HepG2 (cell line): ENCODE data around the gene NCMAP. TPM values are rescaled to one million over a fixed set of nuclear protein-coding genes. Genes with fewer than 3 reads are reported as not detected.

Experiments used
- ATF2 ChIP-seq: sonication (generic); formaldehyde crosslinking; IDR thresholded peaks from 2 replicates; pipeline ENCODE4 v1.4.0; 2020; ENCODE audit warnings: missing genetic modification reagents
- CC2D1A ChIP-seq: sonication (generic); formaldehyde crosslinking; IDR thresholded peaks from 2 replicates; pipeline ENCODE4 v1.8.1; 2023; ENCODE audit warnings: mild to moderate bottlenecking, missing genetic modification reagents
- FOSL2 ChIP-seq: sonication (generic); formaldehyde crosslinking; IDR thresholded peaks from 2 replicates; pipeline ENCODE4 v1.4.0; 2020; ENCODE audit warnings: missing genetic modification reagents
- FOXJ3 ChIP-seq: sonication (generic); formaldehyde crosslinking; IDR thresholded peaks from 2 replicates; pipeline ENCODE4 v1.4.0; 2020; ENCODE audit warnings: missing genetic modification reagents, mild to moderate bottlenecking, borderline replicate concordance
- GATAD1 ChIP-seq: IDR thresholded peaks from 2 replicates; pipeline ENCODE4 v1.6.1; 2016; ENCODE audit warnings: missing genetic modification reagents, missing compliant biosample characterization
- HOXA3 ChIP-seq: sonication (generic); formaldehyde crosslinking; IDR thresholded peaks from 2 replicates; pipeline ENCODE4 v1.5.0; 2020; ENCODE audit warnings: missing genetic modification reagents
- KLF16 ChIP-seq, 2 experiments: sonication (generic) in 1 of 2; formaldehyde crosslinking in 1 of 2; IDR thresholded peaks; 2 replicates each; pipeline versions ENCODE4 v1.6.1 to v1.8.0; 2016 to 2023; ENCODE audit warnings: missing genetic modification reagents in 2 of 2, missing compliant biosample characterization in 1 of 2
- MED1 ChIP-seq: sonication (generic); formaldehyde crosslinking; IDR thresholded peaks from 2 replicates; pipeline ENCODE4 v1.4.0; 2020; ENCODE audit warnings: missing genetic modification reagents
- NR2F1 ChIP-seq, 2 experiments: fragments of 450-650 bp in 1 of 2; formaldehyde crosslinking in 1 of 2; IDR thresholded peaks; 2 replicates each; pipeline versions ENCODE4 v1.5.0 to v1.6.1; 2016 to 2020; ENCODE audit warnings: mild to moderate bottlenecking in 1 of 2, missing compliant biosample characterization in 1 of 2, missing genetic modification reagents in 1 of 2, moderate library complexity in 1 of 2
- SOX13 ChIP-seq, 3 experiments: fragments of 450-650 bp in 1 of 3; sonication (generic) in 1 of 3; formaldehyde crosslinking in 1 of 3; IDR thresholded peaks in 2 of 3; conservative IDR thresholded peaks in 1 of 3; 2 replicates each; pipeline versions ENCODE4 v1.5.0 to v1.6.1; 2016 to 2020; ENCODE audit warnings: antibody characterized with exemption in 1 of 3, mild to moderate bottlenecking in 1 of 3, missing compliant biosample characterization in 1 of 3, missing genetic modification reagents in 1 of 3, moderate library complexity in 1 of 3
- TEAD3 ChIP-seq: optimal IDR thresholded peaks from 2 replicates; pipeline ENCODE3; 2016; ENCODE audit warnings: borderline replicate concordance
- TP53 ChIP-seq: sonication (generic); formaldehyde crosslinking; conservative IDR thresholded peaks from 2 replicates; pipeline ENCODE4 v1.4.0; 2020; ENCODE audit warnings: missing genetic modification reagents
- ZBTB37 ChIP-seq: sonication (generic); formaldehyde crosslinking; IDR thresholded peaks from 2 replicates; pipeline ENCODE4 v1.4.0; 2020; ENCODE audit warnings: mild to moderate bottlenecking, missing genetic modification reagents
- ZKSCAN5 ChIP-seq: sonication (generic); formaldehyde crosslinking; IDR thresholded peaks from 2 replicates; pipeline ENCODE4 v1.5.1; 2020; ENCODE audit warnings: mild to moderate bottlenecking, missing genetic modification reagents
- ZNF446 ChIP-seq: sonication (generic); formaldehyde crosslinking; IDR thresholded peaks from 2 replicates; pipeline ENCODE4 v1.5.0; 2020; ENCODE audit warnings: mild to moderate bottlenecking, missing genetic modification reagents
- ZNF574 ChIP-seq: sonication (generic); formaldehyde crosslinking; IDR thresholded peaks from 2 replicates; pipeline ENCODE4 v1.4.0; 2020; ENCODE audit warnings: missing genetic modification reagents
- ZNF609 ChIP-seq: sonication (generic); formaldehyde crosslinking; IDR thresholded peaks from 2 replicates; pipeline ENCODE4 v1.4.0; 2020; ENCODE audit warnings: mild to moderate bottlenecking, missing genetic modification reagents, borderline replicate concordance
- polyA plus RNA-seq, 8 experiments: library from polyadenylated mRNA; depleted of rRNA in 3 of 8; stranded (reverse) in 7 of 8; unstranded in 1 of 8; fragments of >200 nt; fragmentation: Illumina TruSeq in 4 of 8; extraction: Trizol in 4 of 8; gene quantifications; 2 replicates each; pipeline versions ENCODE4 v1.2.1 to v1.2.3, GENCODE V29; 2011 to 2016; ENCODE audit warnings: low read depth in 4 of 8, missing spikeins in 1 of 8, mixed read lengths in 1 of 8; ENCODE audit not compliant: insufficient read depth in 1 of 8
- total RNA-seq, 5 experiments: library from RNA; depleted of rRNA; stranded (reverse); fragments of >200 nt; fragmentation: Illumina TruSeq; extraction: Trizol; gene quantifications; 2 replicates each; pipeline ENCODE4 v1.2.3, GENCODE V29; 2016; ENCODE audit warnings: low read depth in 1 of 5

Gene NCMAP
- total and polyA plus RNA-seq, 2 of the 13 experiments (the other 11 are each of a cell fraction or from before 2014, with no cell fraction given) = 2.7 to 20.0 TPM

- TF ChIP-seq TP53 (CRISPR knock-in tag) = no peak
- no peak for TF ChIP-seq ZNF446 (CRISPR knock-in tag)
- TF ChIP-seq ZBTB37 (CRISPR knock-in tag) = 0 out of 2 replicates have a peak, but pooled peaks have one; percentile 46
- TF ChIP-seq FOXJ3 (CRISPR knock-in tag) = peak; percentile 88
- TF ChIP-seq GATAD1 = peak; percentile 22; the same call in 1 of the 2 replicates
- peak; percentile 65 for TF ChIP-seq ZNF609 (CRISPR knock-in tag)
- peak; percentile 62 for TF ChIP-seq TEAD3 (CRISPR knock-in tag)
- TF ChIP-seq NR2F1 (CRISPR knock-in tag; IDR thresholded peaks at IDR 0.05) = peak; percentile 29 to 53; a peak in 3 of 4 replicates
- TF ChIP-seq SOX13 (IDR thresholded peaks at IDR 0.05) = peak; percentile 44; the same call in 1 of the 2 replicates
- TF ChIP-seq SOX13 (CRISPR knock-in tag; conservative IDR thresholded peaks at IDR 0.05 in 1 of 2, IDR thresholded peaks at IDR 0.05 in 1 of 2) = peak in 1 of 2 experiments; percentile 80; a peak in 2 of 4 replicates
- peak; percentile 76; the same call in 1 of the 2 replicates for TF ChIP-seq MED1 (CRISPR knock-in tag)
- peak; percentile 99 for TF ChIP-seq FOSL2 (CRISPR knock-in tag)
- peak; percentile 6; the same call in 1 of the 2 replicates for TF ChIP-seq ZNF574
- TF ChIP-seq HOXA3 (CRISPR knock-in tag) = peak; percentile 22; the same call in 1 of the 2 replicates
- TF ChIP-seq ZKSCAN5 = no peak
- TF ChIP-seq CC2D1A = no peak
- TF ChIP-seq ATF2 (CRISPR knock-in tag) = peak; percentile 62
- TF ChIP-seq KLF16 (CRISPR knock-in tag; IDR thresholded peaks at IDR 0.05) = peak in 1 of 2 experiments; percentile 53; a peak in 1 of 4 replicates
These were observed 14.8 kb upstream of the NCMAP start (continued) for GRCh38 chr1:24540906-24541710.
